Duodenal mucosa (tissue), 2 donors: ENCODE data around the gene AMPH.
"Not testable (repeated sequence)": the region's sequence is repeated elsewhere in the genome, so short reads cannot be mapped to it uniquely, and the experiment has no call there.

Experiments used
- H3K27ac ChIP-seq: one replicate; pipeline ENCODE4 v1.7.0; 2013; ENCODE audit warnings: low read depth, low read length
- H3K27me3 ChIP-seq, 2 donors: one replicate each; pipeline ENCODE4 v1.7.0; 2013; ENCODE audit warnings: low read length in 2 of 2, control low read depth in 1 of 2; ENCODE audit not compliant: insufficient read depth in 2 of 2, control insufficient read depth in 1 of 2
- H3K36me3 ChIP-seq, 2 donors: one replicate each; pipeline ENCODE4 v1.7.0; 2013; ENCODE audit warnings: low read length in 2 of 2, control low read depth in 1 of 2; ENCODE audit not compliant: insufficient read depth in 2 of 2, control insufficient read depth in 1 of 2
- H3K4me1 ChIP-seq, 2 donors: one replicate each; pipeline ENCODE4 v1.7.0; 2013; ENCODE audit warnings: low read length in 2 of 2, control low read depth in 1 of 2; ENCODE audit not compliant: insufficient read depth in 2 of 2, control insufficient read depth in 1 of 2
- H3K4me3 ChIP-seq, 2 donors: one replicate each; pipeline ENCODE4 v1.7.0; 2013; ENCODE audit warnings: low read length in 2 of 2, low read depth in 1 of 2
- H3K9ac ChIP-seq, 2 donors: one replicate each; pipeline ENCODE4 v1.7.0; 2013; ENCODE audit warnings: low read length in 2 of 2, low read depth in 1 of 2
- H3K9me3 ChIP-seq, 2 donors: one replicate each; pipeline ENCODE4 v1.7.0; 2013; ENCODE audit warnings: low read length in 2 of 2, control low read depth in 1 of 2; ENCODE audit not compliant: control insufficient read depth in 1 of 2

AMPH gene

DNA sequence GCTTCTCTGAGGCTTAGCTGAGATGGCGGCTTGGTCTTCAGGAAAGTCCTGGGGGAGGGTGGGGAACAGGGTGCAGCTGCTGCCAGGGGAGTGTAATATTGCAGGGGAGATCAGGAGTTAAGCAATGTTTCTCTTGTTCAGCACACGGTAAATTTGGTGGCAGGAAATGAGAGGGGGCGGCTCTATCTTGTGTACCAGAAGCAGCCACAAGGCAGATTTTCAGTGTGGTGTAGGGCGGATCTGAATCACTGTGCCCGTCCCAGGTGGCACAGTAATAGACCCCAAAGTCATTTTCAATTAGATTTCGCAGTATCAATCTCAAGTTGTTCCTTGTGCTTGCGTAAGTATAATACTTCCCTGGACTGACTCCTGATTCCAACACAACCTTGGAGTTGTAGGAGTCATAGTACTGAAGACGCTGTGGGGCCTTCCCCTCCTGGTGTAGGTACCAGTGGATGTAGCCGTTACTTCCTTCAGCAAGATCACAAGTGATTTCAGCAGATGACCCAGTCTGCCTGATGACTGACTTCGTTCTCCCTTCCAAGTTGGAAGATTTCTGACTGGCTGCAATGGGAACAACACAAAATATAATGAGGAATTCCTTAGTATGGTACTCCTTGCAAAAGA, 268.4 kb downstream of the AMPH start:
- H3K9me3 ChIP-seq, H3K9ac ChIP-seq, H3K4me3 ChIP-seq, H3K27ac ChIP-seq, H3K27me3 ChIP-seq, H3K36me3 ChIP-seq: not testable (repeated sequence)
- H3K4me1 ChIP-seq: peaks cover 0 to 10% of the 10 kb centered on the region in 2 donors

DNA sequence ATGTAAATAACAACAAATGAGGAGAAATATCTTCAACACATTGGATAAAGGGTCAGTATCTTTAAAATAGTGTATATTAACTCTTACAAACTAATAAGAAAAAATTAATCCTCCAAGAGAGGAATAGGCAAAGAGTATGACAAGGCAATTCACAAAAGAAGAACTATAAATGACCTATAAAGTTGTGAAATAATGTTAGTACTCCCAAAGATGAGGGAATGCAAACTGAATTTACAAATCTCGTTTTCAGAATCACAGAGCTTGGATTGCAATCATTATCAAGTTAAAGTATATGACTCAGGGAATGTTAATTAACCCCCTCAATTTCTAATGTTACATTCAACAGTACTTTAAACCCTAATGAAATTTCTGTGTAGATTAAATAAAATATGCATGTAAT, 270.4 kb downstream of the AMPH start:
- no peak overlapping the region for H3K27ac ChIP-seq

DNA sequence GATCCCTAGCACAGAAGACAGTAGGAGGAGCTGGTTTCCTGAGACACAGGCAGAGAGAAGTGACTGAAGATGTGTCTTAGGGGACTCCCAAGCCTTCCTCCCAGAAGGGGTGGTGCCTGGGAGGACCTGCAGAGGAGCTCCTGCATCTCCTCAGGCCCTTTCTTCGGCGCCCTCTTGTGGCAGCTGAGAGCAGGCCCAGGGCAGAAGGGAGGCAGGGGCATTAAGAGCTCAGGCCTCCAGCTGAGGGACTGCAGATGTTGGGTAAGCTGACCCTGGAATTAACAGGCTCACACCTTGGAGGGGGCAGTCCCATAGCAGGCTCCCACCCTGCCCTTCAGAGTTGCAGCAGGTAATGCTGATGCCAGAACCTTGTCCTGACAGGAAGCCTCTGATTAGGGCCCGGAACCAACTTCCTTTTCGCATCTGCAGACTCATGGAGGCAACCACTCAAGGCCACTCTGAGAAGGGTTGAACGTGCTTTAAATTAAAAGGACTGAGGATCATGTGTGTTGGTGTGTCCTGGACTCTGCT, 272.0 kb downstream of the AMPH start:
- not testable (repeated sequence) for H3K27ac ChIP-seq, H3K27me3 ChIP-seq, H3K4me1 ChIP-seq, H3K9me3 ChIP-seq, H3K36me3 ChIP-seq, H3K9ac ChIP-seq
- H3K4me3 ChIP-seq: peak overlapping the region in 1 of 2 donors; percentile 17

More for the DNA sequence above, 270.4 kb downstream of the AMPH start:
- Histone ChIP-seq H3K4me3 (no peak overlapping the region), H3K36me3 (no peaks in the 10 kb centered on the region), H3K27me3 (no peaks in the 10 kb centered on the region), H3K9me3 (no peaks in the 10 kb centered on the region), H3K4me1 (no peaks in the 10 kb centered on the region), H3K9ac (no peak overlapping the region)

DNA sequence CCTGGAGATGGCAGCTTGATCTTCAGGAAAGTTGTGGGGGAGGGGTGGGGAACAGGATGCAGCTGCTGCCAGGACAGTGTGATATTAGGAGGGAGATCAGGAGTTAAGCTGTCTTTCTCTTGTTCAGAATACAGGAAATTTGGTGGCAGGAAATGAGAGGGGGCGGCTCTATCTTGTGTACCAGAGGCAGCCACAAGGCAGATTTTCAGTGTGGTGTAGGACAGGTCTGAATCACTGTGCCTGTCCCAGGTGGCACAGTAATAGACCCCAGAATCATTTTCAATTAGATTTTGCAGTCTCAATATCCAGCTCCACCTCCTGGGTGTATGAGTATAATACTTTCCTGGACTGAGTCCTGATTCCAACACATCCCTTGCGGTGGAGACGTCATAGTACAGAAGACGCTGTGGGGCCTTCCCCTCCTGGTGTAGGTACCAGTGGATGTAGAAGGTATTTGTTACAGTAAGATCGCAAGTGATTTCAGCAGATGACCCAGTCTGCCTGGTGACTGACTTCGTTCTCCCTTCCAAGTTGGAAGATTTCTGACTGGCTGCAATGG, 272.8 kb downstream of the AMPH start:
- H3K36me3 ChIP-seq, H3K9me3 ChIP-seq, H3K4me1 ChIP-seq, H3K9ac ChIP-seq, H3K27me3 ChIP-seq, H3K27ac ChIP-seq: not testable (repeated sequence)
- H3K4me3 ChIP-seq: peak overlapping the region in 1 of 2 donors; percentile 45

DNA sequence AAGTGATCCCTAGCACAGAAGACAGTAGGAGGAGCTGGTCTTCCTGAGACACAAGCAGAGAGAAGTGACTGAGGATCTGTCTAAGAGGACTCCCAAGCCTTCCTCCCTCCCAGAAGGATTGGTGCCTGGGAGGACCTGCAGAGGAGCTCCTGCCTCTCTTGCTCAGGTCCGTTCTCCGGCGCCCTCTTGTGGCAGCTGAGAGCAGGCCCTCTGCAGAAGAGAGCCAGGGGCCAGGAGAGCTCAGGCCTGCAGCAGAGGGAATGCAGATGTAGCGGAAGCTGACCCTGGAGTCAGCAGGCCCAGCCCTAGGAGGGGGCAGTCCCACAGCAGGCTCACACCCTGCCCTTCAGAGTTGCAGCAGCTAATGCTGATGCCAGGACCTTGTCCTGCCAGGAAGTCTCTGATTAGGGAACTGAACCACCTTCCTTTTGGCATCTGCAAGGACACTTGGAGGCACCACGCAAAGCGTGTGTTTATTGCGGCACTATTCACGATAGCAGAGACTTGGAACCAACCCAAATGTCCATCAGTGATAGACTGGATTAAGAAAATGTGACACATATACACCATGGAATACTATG, 276.8 kb downstream of the AMPH start:
- H3K27ac ChIP-seq, H3K4me3 ChIP-seq, H3K36me3 ChIP-seq, H3K9me3 ChIP-seq, H3K27me3 ChIP-seq, H3K4me1 ChIP-seq, H3K9ac ChIP-seq: not testable (repeated sequence)

DNA sequence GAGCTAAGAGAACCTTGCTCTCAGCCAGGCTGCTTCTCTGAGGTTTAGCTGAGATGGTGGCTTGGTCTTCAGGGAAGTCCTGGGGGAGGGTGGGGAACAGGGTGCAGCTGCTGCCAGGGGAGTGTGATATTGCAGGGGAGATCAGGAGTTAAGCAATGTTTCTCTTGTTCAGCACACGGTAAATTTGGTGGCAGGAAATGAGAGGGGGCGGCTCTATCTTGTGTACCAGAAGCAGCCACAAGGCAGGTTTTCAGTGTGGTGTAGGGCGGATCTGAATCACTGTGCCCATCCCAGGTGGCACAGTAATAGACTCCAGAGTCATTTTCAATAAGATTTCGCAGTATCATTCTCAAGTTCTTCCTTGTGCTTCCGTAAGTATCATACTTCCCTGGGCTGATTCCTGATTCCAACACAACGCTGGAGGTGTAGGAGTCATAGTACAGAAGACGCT, 277.7 kb downstream of the AMPH start:
- not testable (repeated sequence) for H3K9ac ChIP-seq, H3K27me3 ChIP-seq, H3K27ac ChIP-seq, H3K4me1 ChIP-seq, H3K4me3 ChIP-seq, H3K36me3 ChIP-seq, H3K9me3 ChIP-seq

DNA sequence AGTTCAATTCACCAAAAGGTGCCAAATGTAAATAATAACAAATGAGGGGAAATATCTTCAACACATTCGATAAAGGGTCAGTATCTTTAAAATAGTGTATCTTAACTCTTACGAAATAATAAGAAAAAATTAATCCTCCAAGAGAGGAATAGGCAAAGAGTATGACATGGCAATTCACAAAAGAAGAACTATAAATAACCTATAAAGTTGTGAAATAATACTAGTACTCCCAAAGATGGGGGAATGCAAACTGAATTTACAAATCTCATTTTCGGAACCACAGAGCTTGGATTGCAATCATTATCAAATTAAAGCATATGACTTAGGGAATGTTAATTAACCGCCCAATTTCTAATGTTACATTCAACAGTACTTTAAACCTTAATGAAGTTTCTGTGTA, 279.6 kb downstream of the AMPH start:
- Histone ChIP-seq H3K4me3 (no peak overlapping the region), H3K4me1 (no peaks in the 10 kb centered on the region), H3K27ac (no peak overlapping the region), H3K9ac (no peak overlapping the region), H3K36me3 (no peaks in the 10 kb centered on the region), H3K9me3 (no peaks in the 10 kb centered on the region), H3K27me3 (no peaks in the 10 kb centered on the region)

DNA sequence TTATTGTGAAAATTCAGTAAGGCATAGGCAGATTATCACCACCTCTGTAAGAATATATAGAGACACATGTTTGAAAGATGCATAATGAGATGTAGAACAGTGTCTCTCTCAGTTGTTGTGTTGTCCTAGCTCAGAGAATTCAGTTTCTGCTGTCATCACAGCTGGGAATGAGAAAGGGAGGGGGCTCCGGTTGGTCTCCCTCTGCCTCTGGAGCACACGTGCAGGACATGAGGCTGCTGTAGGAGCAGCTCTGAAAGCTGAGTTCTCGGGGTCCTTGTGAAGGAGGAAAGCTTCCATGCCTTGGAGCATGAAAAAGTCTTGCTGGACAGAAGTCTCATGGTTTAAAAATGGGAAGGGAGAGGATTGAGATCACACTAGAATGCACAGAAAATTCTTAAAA, 280.4 kb downstream of the AMPH start:
- not testable (repeated sequence) for H3K27me3 ChIP-seq, H3K4me1 ChIP-seq, H3K36me3 ChIP-seq, H3K9ac ChIP-seq, H3K27ac ChIP-seq, H3K9me3 ChIP-seq, H3K4me3 ChIP-seq

DNA sequence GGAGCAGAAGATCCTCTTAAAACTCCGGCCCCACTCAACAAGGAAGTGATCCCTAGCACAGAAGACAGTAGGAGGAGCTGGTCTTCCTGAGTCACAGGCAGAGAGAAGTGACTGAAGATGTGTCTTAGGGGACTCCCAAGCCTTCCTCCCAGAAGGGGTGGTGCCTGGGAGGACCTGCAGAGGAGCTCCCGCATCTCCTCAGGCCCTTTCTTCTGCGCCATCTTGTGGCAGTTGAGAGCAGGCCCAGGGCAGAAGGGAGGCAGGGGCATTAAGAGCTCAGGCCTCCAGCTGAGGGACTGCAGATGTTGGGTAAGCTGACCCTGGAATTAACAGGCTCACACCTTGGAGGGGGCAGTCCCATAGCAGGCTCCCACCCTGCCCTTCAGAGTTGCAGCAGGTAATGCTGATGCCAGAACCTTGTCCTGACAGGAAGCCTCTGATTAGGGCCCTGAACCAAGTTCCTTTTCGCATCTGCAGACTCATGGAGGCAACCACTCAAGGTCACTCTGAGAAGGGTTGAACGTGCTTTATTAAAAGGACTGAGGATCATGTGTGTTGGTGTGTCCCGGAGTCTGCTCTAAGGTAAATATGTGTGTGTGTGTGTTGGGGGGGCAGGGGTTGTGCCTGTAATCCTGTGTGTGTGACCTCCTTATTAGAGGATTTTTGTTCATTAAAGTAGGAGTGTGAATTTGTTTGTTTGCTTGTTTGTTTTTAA, 281.1 kb downstream of the AMPH start:
- H3K4me3 ChIP-seq: peak overlapping the region in 1 of 2 donors; percentile 36
- H3K27ac ChIP-seq, H3K9me3 ChIP-seq, H3K4me1 ChIP-seq, H3K27me3 ChIP-seq, H3K36me3 ChIP-seq, H3K9ac ChIP-seq: not testable (repeated sequence)

DNA sequence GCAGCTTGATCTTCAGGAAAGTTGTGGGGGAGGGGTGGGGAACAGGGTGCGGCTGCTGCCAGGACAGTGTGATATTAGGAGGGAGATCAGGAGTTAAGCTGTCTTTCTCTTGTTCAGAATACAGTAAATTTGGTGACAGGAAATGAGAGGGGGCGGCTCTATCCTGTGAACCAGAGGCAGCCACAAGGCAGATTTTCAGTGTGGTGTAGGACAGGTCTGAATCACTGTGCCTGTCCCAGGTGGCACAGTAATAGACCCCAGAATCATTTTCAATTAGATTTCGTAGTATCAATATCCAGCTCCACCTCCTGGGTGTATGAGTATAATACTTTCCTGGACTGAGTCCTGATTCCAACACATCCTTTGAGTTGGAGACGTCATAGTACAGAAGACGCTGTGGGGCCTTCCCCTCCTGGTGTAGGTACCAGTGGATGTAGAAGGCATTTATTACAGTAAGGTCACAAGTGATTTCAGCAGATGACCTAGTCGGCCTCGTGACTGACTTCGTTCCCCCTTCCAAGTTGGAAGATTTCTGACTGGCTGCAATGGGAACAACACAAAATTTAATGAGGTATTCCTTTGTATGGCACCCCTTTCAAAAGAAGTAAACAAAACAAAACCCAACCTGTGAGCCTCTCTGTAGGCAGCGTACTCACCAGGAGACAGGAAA, 281.9 kb downstream of the AMPH start:
- H3K4me3 ChIP-seq: peak overlapping the region in 1 of 2 donors; percentile 36
- H3K4me1 ChIP-seq, H3K27ac ChIP-seq: not testable (repeated sequence)

More for the DNA sequence above, 281.9 kb downstream of the AMPH start:
- H3K9ac ChIP-seq, H3K9me3 ChIP-seq, H3K36me3 ChIP-seq, H3K27me3 ChIP-seq: not testable (repeated sequence)
